Fibroblast of the aortic adventitia (primary cell): ENCODE data around the gene MED25. TPM values are rescaled to one million over a fixed set of nuclear protein-coding genes. Genes with fewer than 3 reads are reported as not detected.
"Not testable (repeated sequence)": the region's sequence is repeated elsewhere in the genome, so short reads cannot be mapped to it uniquely, and the experiment has no call there.

Experiments used
- DNase-seq: peaks from one replicate; pipeline ENCODE4 v3.0.0-alpha.2; 2010; ENCODE audit warnings: low read depth
- H3K4me3 ChIP-seq: 2 replicates; pipeline ENCODE4 v1.5.1; 2011; ENCODE audit warnings: low read depth, mild to moderate bottlenecking, control low read depth, low read length, moderate library complexity
- CTCF ChIP-seq: IDR thresholded peaks from 2 replicates; pipeline ENCODE4 v1.5.1; 2011; ENCODE audit warnings: mild to moderate bottlenecking, low read length, control low read depth, inconsistent platforms; ENCODE audit not compliant: insufficient read depth
- total RNA-seq: library from RNA; depleted of rRNA; stranded (reverse); fragments of >200 nt; gene quantifications from 2 replicates; pipeline ENCODE4 v1.2.3, GENCODE V29; 2012; ENCODE audit warnings: low replicate concordance

The MED25 gene
- total RNA-seq, 1 donor = 21.7 TPM

GRCh38 chr19:49812997-49813861 lies 4.9 kb upstream of the MED25 start, which contains the start of gene FUZ:
FUZ (minus strand) TSS chr19:49813292; CDS start chr19:49813106, 186 bp downstream.
- DNase-seq = peak; percentile 99
- TF ChIP-seq CTCF = peak; percentile 32
- H3K4me3 ChIP-seq = peak within 1 kb of the TSS; percentile 73

GRCh38 chr19:49814010-49814409 lies 4.1 kb upstream of the MED25 start:
- DNase-seq = no peak
- peak overlapping the region; percentile 73 for H3K4me3 ChIP-seq
- no peak for TF ChIP-seq CTCF

GRCh38 chr19:49816590-49816989 lies 1.5 kb upstream of the MED25 start:
- no peak overlapping the region for H3K4me3 ChIP-seq
- DNase-seq = no peak
- TF ChIP-seq CTCF = no peak

GRCh38 chr19:49818649-49819370 lies 721 bp downstream of the MED25 start:
- no peak for DNase-seq
- H3K4me3 ChIP-seq = peak overlapping the region; percentile 99
- no peak for TF ChIP-seq CTCF

GRCh38 chr19:49819452-49820115 lies 1.5 kb downstream of the MED25 start:
- peak overlapping the region; percentile 99 for H3K4me3 ChIP-seq
- not testable (repeated sequence) for DNase-seq

- H3K4me3 ChIP-seq = peak overlapping the region; percentile 6
- TF ChIP-seq CTCF = no peak
- DNase-seq = peak; percentile 29
Observed at GRCh38 chr19:49820125-49820524, 2.0 kb downstream of the MED25 start.

GRCh38 chr19:49823472-49823871 lies 5.4 kb downstream of the MED25 start:
- TF ChIP-seq CTCF = no peak
- DNase-seq = no peak
- no peak overlapping the region for H3K4me3 ChIP-seq
